DLD1 (cell line): Measurements from ENCODE around the gene SLC7A10.
"Not testable (repeated sequence)": the region's sequence is repeated elsewhere in the genome, so short reads cannot be mapped to it uniquely, and the experiment has no call there.

Experiments
- in situ Hi-C: cut with HindIII; loops from 2 replicates; pipeline ENCODE4 v1.10.0; 2017; ENCODE audit warnings: low sequenced_read_pairs

Gene SLC7A10

GRCh38 chr19:33219261-33219815, 6.3 kb downstream of the SLC7A10 start:
- in situ Hi-C loops, result no loop called here

GRCh38 chr19:33217881-33218280, 7.8 kb downstream of the SLC7A10 start:
- in situ Hi-C loops, result no loop called here

GRCh38 chr19:33216198-33216830, 9.3 kb downstream of the SLC7A10 start:
- in situ Hi-C loops, result no loop called here

- in situ Hi-C loops, result no loop called here
These were observed 10.0 kb downstream of the SLC7A10 start for GRCh38 chr19:33215438-33216197.

- in situ Hi-C loops, result no loop called here
These were observed 11.1 kb downstream of the SLC7A10 start for GRCh38 chr19:33214596-33214995.

GRCh38 chr19:33212436-33213172, 13.0 kb downstream of the SLC7A10 start:
- in situ Hi-C loops, result no loop called here

GRCh38 chr19:33211794-33212435, 13.7 kb downstream of the SLC7A10 start:
- in situ Hi-C loops, result no loop called here

- in situ Hi-C loops, result no loop called here
These were observed 15.2 kb downstream of the SLC7A10 start for GRCh38 chr19:33210266-33210940.

GRCh38 chr19:33209850-33210230, 15.8 kb downstream of the SLC7A10 start:
- in situ Hi-C loops, result not testable (repeated sequence)

GRCh38 chr19:33208904-33209849, 16.5 kb downstream of the SLC7A10 start:
- in situ Hi-C loops, result no loop called here

GRCh38 chr19:33208371-33208895, 17.2 kb downstream of the SLC7A10 start:
- in situ Hi-C loops, result no loop called here

GRCh38 chr19:33207903-33208302, 17.7 kb downstream of the SLC7A10 start:
- in situ Hi-C loops, result no loop called here

GRCh38 chr19:33207040-33207620, 18.5 kb downstream of the SLC7A10 start:
- in situ Hi-C loops, result no loop called here

GRCh38 chr19:33206261-33207039, 19.2 kb downstream of the SLC7A10 start:
- in situ Hi-C loops, result no loop called here

- in situ Hi-C loops, result no loop called here
These were observed 20.0 kb downstream of the SLC7A10 start for GRCh38 chr19:33205531-33206260.

- in situ Hi-C loops, result no loop called here
These were observed 20.5 kb downstream of the SLC7A10 start for GRCh38 chr19:33205110-33205509.
